Measurements from ENCODE around the gene PHACTR2. TPM values are rescaled to one million over a fixed set of nuclear protein-coding genes. Genes with fewer than 3 reads are reported as not detected.

The PHACTR2 gene
- total RNA-seq, 1 experiment from 2014 or later = 20.7 TPM

- BruUV-seq (replicated peaks) = no TSS peak
- no peaks in the 10 kb centered on the region for H3K9me3 Mint-ChIP-seq (ENCODE audit: low read depth, unreplicated experiment)
- H3K27ac Mint-ChIP-seq (ENCODE audit: unreplicated experiment) = no peak overlapping the region
- H3K4me1 Mint-ChIP-seq (ENCODE audit: low read depth, unreplicated experiment) = peaks cover 19% of the 10 kb centered on the region
- no peak overlapping the region for H3K4me3 Mint-ChIP-seq (ENCODE audit: low read depth, unreplicated experiment)
- H3K27me3 Mint-ChIP-seq (ENCODE audit: unreplicated experiment) = no peaks in the 10 kb centered on the region
- no peak for TF ChIP-seq CTCF (IDR thresholded peaks at IDR 0.05; ENCODE audit: unreplicated experiment)
- CTCF ChIA-PET = no interaction called here
- DNase-seq = no peak
- intact Hi-C loops (cut with micrococcal nuclease; ENCODE audit: unreplicated experiment) = no loop called here
- H3K36me3 Mint-ChIP-seq (ENCODE audit: insufficient read depth, unreplicated experiment) = no peaks in the 10 kb centered on the region
These were observed 144.8 kb downstream of the PHACTR2 start for GRCh38 chr6:143822584-143823024.

DNA sequence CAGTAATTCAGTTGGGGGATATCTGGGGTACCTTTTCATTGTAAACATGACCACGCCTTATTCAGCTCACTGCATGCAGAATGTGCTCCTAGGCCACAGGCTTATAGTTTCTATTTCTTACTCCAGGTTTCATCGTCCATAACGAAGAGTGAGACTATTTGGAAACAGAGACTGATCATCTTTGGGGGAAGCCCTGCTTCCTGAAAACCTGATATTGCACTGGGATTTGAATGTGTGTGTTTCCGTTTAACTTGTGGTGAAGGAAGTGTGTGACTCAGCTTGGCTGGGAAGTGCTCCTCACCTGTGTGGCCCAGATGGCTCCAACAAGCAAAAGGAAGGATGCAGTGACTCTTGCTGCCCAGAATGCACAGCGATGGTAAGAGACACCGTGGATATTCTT, 145.8 kb downstream of the PHACTR2 start:
- H3K4me1 Mint-ChIP-seq (ENCODE audit: low read depth, unreplicated experiment) = peaks cover 19% of the 10 kb centered on the region
- DNase-seq = no peak
- no peaks in the 10 kb centered on the region for H3K36me3 Mint-ChIP-seq (ENCODE audit: insufficient read depth, unreplicated experiment)
- TF ChIP-seq CTCF (IDR thresholded peaks at IDR 0.05; ENCODE audit: unreplicated experiment) = no peak
- CTCF ChIA-PET = no interaction called here
- intact Hi-C loops (cut with micrococcal nuclease; ENCODE audit: unreplicated experiment) = no loop called here
- H3K9me3 Mint-ChIP-seq (ENCODE audit: low read depth, unreplicated experiment) = no peaks in the 10 kb centered on the region
- no peaks in the 10 kb centered on the region for H3K27me3 Mint-ChIP-seq (ENCODE audit: unreplicated experiment)
- H3K4me3 Mint-ChIP-seq (ENCODE audit: low read depth, unreplicated experiment) = no peak overlapping the region
- no TSS peak for BruUV-seq (replicated peaks)
- no peak overlapping the region for H3K27ac Mint-ChIP-seq (ENCODE audit: unreplicated experiment)

GRCh38 chr6:143828572-143828971, 150.8 kb downstream of the PHACTR2 start:
- intact Hi-C loops (cut with micrococcal nuclease; ENCODE audit: unreplicated experiment) = no loop called here
- H3K36me3 Mint-ChIP-seq (ENCODE audit: insufficient read depth, unreplicated experiment) = no peaks in the 10 kb centered on the region
- no peaks in the 10 kb centered on the region for H3K9me3 Mint-ChIP-seq (ENCODE audit: low read depth, unreplicated experiment)
- no TSS peak for BruUV-seq (replicated peaks)
- CTCF ChIA-PET = no interaction called here
- no peak for DNase-seq
- no peak overlapping the region for H3K4me3 Mint-ChIP-seq (ENCODE audit: low read depth, unreplicated experiment)
- H3K4me1 Mint-ChIP-seq (ENCODE audit: low read depth, unreplicated experiment) = peaks cover 5% of the 10 kb centered on the region
- no peaks in the 10 kb centered on the region for H3K27me3 Mint-ChIP-seq (ENCODE audit: unreplicated experiment)
- TF ChIP-seq CTCF (IDR thresholded peaks at IDR 0.05; ENCODE audit: unreplicated experiment) = no peak
- no peak overlapping the region for H3K27ac Mint-ChIP-seq (ENCODE audit: unreplicated experiment)

DNA sequence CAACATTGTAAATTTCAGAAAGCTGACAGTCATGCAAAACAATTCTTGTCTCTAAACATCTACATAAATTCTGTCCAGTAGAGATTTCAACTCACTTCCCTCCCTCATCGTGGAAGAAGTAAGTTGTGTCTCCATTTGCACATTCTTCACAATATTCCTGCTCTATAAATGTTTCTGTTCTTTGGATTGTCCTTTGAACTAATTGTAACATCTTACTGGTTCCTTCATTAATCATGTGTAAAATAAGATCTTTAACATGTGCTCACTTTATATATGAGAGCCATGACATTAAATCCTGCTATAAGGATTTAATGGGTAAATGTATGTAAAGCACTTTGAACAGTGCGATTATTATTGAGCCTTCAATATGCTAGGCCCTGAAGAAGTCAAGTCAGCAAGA, 158.4 kb downstream of the PHACTR2 start:
- no TSS peak for BruUV-seq (replicated peaks)
- Mint-ChIP-seq H3K27me3 (ENCODE audit: unreplicated experiment) (no peaks in the 10 kb centered on the region), H3K27ac (ENCODE audit: unreplicated experiment) (no peak overlapping the region), H3K36me3 (ENCODE audit: insufficient read depth, unreplicated experiment) (no peaks in the 10 kb centered on the region), H3K9me3 (ENCODE audit: low read depth, unreplicated experiment) (no peaks in the 10 kb centered on the region), H3K4me1 (ENCODE audit: low read depth, unreplicated experiment) (no peaks in the 10 kb centered on the region), H3K4me3 (ENCODE audit: low read depth, unreplicated experiment) (no peak overlapping the region)
- CTCF ChIA-PET = no interaction called here
- intact Hi-C loops (cut with micrococcal nuclease; ENCODE audit: unreplicated experiment) = no loop called here
- DNase-seq = no peak
- TF ChIP-seq CTCF (IDR thresholded peaks at IDR 0.05; ENCODE audit: unreplicated experiment) = no peak

DNA sequence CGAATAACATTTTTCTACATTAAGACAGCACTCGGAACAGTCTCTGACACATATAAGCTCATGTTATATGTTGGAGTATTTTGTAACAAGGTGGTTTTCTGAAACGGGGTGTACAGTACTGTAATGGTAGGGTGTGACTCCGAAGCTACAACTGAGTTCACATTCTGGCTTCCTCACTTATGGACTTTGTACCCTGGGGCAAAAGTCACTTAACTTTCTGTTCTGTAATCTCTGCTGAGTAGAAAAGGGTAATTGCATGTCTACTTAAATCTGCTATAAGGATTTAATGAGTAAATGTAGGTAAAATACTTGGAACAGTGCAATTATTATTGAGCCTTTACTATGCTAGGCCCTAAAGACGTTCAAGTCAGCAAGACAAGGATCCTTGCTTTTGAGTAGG, 160.6 kb downstream of the PHACTR2 start:
- intact Hi-C loops (cut with micrococcal nuclease; ENCODE audit: unreplicated experiment) = no loop called here
- no peak for TF ChIP-seq CTCF (IDR thresholded peaks at IDR 0.05; ENCODE audit: unreplicated experiment)
- Mint-ChIP-seq H3K27me3 (ENCODE audit: unreplicated experiment) (no peaks in the 10 kb centered on the region), H3K27ac (ENCODE audit: unreplicated experiment) (no peak overlapping the region), H3K4me1 (ENCODE audit: low read depth, unreplicated experiment) (no peaks in the 10 kb centered on the region), H3K4me3 (ENCODE audit: low read depth, unreplicated experiment) (no peak overlapping the region), H3K9me3 (ENCODE audit: low read depth, unreplicated experiment) (no peaks in the 10 kb centered on the region), H3K36me3 (ENCODE audit: insufficient read depth, unreplicated experiment) (peaks cover 11% of the 10 kb centered on the region)
- no peak for DNase-seq
- no TSS peak for BruUV-seq (replicated peaks)
- CTCF ChIA-PET = no interaction called here

Data from Calu3 (cell line).